Gastroesophageal sphincter (tissue), 3 donors: ENCODE data around the gene SCFD2.

Experiments used
- CTCF ChIP-seq, 4 experiments: fragments of 200-600 bp in 2 of 4; fragments of 450-650 bp in 2 of 4; sonication (generic) in 1 of 4; IDR thresholded peaks; one replicate each; pipeline ENCODE4 v1.5.1; 2017 to 2019; ENCODE audit warnings: antibody characterized with exemption in 4 of 4, mild to moderate bottlenecking in 2 of 4, moderate library complexity in 2 of 4
- EP300 ChIP-seq: sonication (generic); formaldehyde crosslinking; IDR thresholded peaks from one replicate; pipeline ENCODE4 v1.6.1; 2017; ENCODE audit warnings: antibody characterized with exemption, mild to moderate bottlenecking
- POLR2AphosphoS5 ChIP-seq: sonication (generic); formaldehyde crosslinking; IDR thresholded peaks from one replicate; pipeline ENCODE4 v1.6.1; 2017; ENCODE audit warnings: antibody characterized with exemption

- no peak for TF ChIP-seq CTCF (IDR thresholded peaks at IDR 0.05)
- TF ChIP-seq EP300 = no peak
- TF ChIP-seq POLR2AphosphoS5 = no peak
These were observed 209.0 kb downstream of the SCFD2 start for GRCh38 chr4:53156896-53157295.
